ENCODE measurements around the gene MIOX.

The MIOX gene

GRCh38 chr22:50486561-50487289 lies at the start of gene MIOX:
Gene MIOX (plus strand): TSS chr22:50486859. CDS start chr22:50486898, 39 bp downstream.
- DNase-seq: no peak

GRCh38 chr22:50437511-50438304 lies 49.0 kb upstream of the MIOX start:
- no peak for DNase-seq

- no peak for DNase-seq
Measured at GRCh38 chr22:50438305-50439275, 48.1 kb upstream of the MIOX start.

GRCh38 chr22:50439314-50439870 lies 47.3 kb upstream of the MIOX start:
- DNase-seq: no peak

- DNase-seq: no peak
Measured at GRCh38 chr22:50439871-50440331, 46.8 kb upstream of the MIOX start.

- DNase-seq: no peak
Measured at GRCh38 chr22:50440544-50441249, 46.0 kb upstream of the MIOX start.

GRCh38 chr22:50441428-50441993 lies 45.1 kb upstream of the MIOX start:
- no peak for DNase-seq

GRCh38 chr22:50443197-50443596 lies 43.5 kb upstream of the MIOX start:
- DNase-seq: no peak

GRCh38 chr22:50443801-50444625 lies 42.6 kb upstream of the MIOX start:
- DNase-seq: no peak

- no peak for DNase-seq
Measured at GRCh38 chr22:50444663-50445062, 42.0 kb upstream of the MIOX start.

GRCh38 chr22:50445071-50445879 lies 41.4 kb upstream of the MIOX start:
- DNase-seq: no peak

GRCh38 chr22:50445880-50446707 lies 40.6 kb upstream of the MIOX start:
- DNase-seq: no peak

GRCh38 chr22:50446708-50447575 lies 39.7 kb upstream of the MIOX start:
- DNase-seq: no peak

- DNase-seq: no peak
Measured at GRCh38 chr22:50447576-50448551, 38.8 kb upstream of the MIOX start.

- no peak for DNase-seq
Measured at GRCh38 chr22:50452649-50453048, 34.0 kb upstream of the MIOX start.

GRCh38 chr22:50454556-50455075 lies 32.0 kb upstream of the MIOX start:
- no peak for DNase-seq
